GM18507 (cell line): ENCODE results near the gene DCAF4L1.

Source experiments
- DNase-seq: peaks from one replicate; pipeline ENCODE4 v3.0.0; 2011; ENCODE audit warnings: low read depth; ENCODE audit not compliant: insufficient read length; ENCODE audit errors: extremely low spot score
- FAIRE-seq: peaks from 2 replicates; lab custom pipeline; 2011; peaks lifted over from hg19 to GRCh38; lab: Jason Lieb, UNC

Gene DCAF4L1

DNA sequence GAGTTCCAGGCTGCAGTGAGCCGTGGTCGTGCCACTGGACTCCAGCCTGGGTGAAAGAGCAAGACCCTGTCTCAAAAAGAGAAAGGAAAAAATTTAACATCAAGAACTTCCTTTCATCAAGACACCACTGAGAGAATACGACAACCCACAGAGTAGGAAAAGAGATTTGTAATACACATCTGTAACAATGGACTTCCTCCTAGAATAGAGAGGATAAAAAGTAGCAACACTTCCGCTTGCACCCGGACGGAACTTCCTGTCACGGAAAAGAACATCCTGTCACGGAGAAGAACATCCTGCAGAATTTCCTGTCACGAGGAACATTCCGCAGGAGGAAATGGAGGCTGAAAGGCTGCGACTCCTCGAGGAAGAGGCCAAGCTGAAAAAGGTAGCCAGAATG lies at the start of gene DCAF4L1:
Gene DCAF4L1, plus strand, starts transcription at position 301 of the 400 bp plus-strand sequence. Its CDS starts 37 bp downstream, at position 338.
- no peak for FAIRE-seq
- DNase-seq, result no peak

- FAIRE-seq, result no peak
- DNase-seq, result no peak
Observed at GRCh38 chr4:41932988-41933387, 48.6 kb upstream of the DCAF4L1 start.

DNA sequence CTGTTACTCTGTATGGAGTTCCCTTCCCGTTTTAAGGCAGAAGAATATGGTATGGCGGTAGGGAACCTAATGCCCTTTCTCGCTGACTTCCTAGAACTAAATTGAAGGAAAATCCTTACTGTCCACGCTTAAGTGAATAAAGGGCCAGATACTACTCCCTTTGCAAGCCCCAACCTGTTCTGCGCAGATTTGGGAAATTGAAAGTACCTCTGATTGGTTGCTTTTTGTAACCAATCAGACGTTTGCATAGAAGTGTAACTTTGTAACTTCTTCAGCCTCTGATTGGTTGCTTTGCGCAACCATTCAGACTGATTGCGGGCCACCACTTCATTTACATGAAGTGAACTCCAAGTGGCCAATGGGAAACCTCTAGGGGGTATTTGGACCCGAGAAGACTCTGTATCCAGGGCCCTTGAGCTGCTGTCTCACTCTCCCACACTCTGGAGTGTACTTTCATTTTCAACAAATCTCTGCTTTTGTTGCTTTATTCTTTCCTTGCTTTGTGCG lies 47.5 kb upstream of the DCAF4L1 start:
- DNase-seq, result no peak
- FAIRE-seq, result no peak

GRCh38 chr4:41934514-41934900 lies 47.0 kb upstream of the DCAF4L1 start:
- no peak for FAIRE-seq
- DNase-seq, result no peak

- FAIRE-seq (peak; percentile 95), DNase-seq (peak; percentile 65)
Observed at GRCh38 chr4:41934901-41935651, 46.5 kb upstream of the DCAF4L1 start, which contains the start of gene TMEM33. TSS of gene TMEM33 (plus strand) at chr4:41935429. CDS start at chr4:41935485, 56 bp downstream.

- DNase-seq (no peak), FAIRE-seq (no peak)
Observed at GRCh38 chr4:41935652-41936021, 45.9 kb upstream of the DCAF4L1 start.

GRCh38 chr4:41939016-41939626 lies 42.4 kb upstream of the DCAF4L1 start:
- no peak for DNase-seq
- FAIRE-seq, result no peak

- FAIRE-seq, result no peak
Observed at GRCh38 chr4:41940834-41941233, 40.7 kb upstream of the DCAF4L1 start.

GRCh38 chr4:41943506-41943905 lies 38.0 kb upstream of the DCAF4L1 start:
- DNase-seq, result no peak
- FAIRE-seq, result no peak

More at GRCh38 chr4:41940834-41941233, 40.7 kb upstream of the DCAF4L1 start:
- no peak for DNase-seq

DNA sequence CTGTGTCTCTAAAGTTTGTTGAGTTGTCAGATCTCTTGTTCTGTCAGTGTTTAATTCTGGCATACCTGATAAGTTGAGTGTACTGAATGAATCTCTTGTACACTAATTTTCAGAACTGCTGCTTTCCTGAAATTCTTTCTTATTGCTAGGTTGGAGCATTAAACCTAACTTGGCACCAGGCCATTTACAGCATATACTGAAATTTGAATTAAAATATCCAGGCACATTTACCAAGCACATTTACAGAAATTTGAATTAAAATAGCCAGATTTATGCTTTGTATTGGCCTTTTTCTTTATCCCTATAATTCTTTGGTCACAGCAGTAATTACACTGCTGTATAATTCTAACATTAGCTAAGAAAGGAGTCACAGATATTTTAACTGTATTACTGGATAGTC lies 37.5 kb upstream of the DCAF4L1 start:
- no peak for FAIRE-seq
- DNase-seq, result no peak

GRCh38 chr4:41949531-41949930 lies 32.0 kb upstream of the DCAF4L1 start:
- FAIRE-seq (no peak), DNase-seq (no peak)

DNA sequence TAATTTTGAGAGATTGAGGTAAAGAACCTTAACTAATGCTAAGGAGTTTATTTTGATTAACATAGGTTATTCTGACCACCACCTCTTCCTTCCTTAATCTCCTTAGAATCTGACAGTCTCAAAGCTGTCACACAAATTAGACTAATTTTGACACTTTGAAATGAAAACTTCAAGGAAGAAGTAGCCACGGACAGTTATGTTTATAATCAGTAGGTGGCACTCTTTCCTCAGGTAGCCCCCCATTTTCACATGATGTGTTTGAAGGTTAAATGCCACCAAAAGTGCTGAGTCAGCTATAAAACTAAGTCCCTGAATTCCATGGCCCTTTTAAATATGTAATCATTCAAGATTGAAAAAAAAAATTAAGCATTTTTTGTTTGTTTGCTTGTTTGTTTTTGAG lies 23.9 kb upstream of the DCAF4L1 start:
- FAIRE-seq, result peak; percentile 67
- DNase-seq, result no peak

DNA sequence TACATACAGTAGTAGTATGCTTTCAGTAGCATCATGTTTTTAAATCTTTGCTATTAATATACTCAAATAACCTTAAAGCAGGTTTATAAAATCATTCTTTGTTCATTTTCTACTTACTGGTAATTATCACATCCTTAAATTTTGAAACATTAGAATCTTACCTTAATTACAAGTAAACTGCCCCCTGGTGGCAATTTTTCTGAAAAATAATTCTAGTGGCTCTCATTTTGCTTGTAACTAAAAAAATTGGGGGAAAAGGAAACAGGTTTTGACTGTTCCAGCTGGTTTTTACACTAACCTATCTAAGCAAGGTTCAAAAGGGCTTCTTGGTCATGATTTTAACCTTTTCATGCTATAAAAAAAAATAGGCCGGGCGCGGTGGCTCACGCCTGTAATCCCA lies 18.5 kb upstream of the DCAF4L1 start:
- DNase-seq, result no peak
- peak; percentile 58 for FAIRE-seq

DNA sequence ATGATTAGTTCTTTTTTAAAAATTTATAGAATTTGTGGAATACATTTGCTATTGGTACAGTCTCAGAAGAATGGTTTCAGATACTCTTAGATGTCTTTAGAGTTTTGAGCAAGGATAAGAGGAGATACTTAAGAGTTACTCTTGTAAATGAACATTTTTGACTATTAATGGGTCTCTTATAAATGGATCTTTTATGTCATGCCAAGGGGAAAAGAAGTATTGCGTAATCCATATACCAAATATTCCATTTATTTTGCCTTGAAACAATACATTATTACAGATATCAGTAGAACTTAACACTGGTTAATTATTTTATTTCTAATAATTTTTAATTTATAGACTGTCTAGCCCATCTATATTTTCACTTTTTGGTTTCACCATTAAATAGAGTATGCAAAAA lies 17.2 kb upstream of the DCAF4L1 start:
- DNase-seq (no peak), FAIRE-seq (no peak)

- FAIRE-seq, result no peak
- DNase-seq, result no peak
Observed at GRCh38 chr4:41967392-41967791, 14.2 kb upstream of the DCAF4L1 start.

DNA sequence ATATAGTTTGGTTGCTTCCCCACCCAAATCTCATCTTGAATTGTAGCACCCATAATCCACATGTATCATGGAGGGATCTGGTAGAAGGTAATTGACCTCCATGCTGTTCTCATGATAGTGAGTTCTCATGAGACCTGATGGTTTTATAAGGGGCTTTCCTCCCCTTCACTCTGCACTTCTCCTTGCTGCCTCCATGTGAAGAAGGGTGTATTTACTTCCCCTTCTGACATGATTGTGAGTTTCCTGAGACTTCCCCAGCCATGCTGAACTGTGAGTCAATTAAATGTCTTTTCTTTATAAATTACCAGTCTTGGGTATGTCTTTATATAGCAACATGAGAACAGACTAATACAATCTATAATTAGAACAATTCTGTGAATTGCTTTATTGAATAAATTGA lies 11.9 kb upstream of the DCAF4L1 start:
- DNase-seq (no peak), FAIRE-seq (no peak)

DNA sequence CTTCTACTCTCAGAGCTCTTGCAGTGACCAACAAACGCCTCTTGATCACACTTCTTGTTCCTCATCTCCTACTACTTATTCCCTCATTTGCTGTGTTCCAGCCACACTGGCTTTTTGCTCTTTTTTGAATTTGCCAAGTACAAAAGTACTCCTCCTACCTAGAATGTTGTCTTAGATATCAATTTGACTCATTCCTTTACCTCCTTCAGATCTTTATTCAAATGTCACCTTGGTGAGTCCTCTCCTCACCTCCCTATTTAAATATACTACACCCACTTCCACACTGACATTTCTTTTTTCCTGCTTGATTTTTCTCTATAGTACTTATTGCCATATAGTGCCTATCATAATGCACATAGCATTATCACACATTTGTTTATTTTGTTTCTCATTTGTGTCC lies 6.2 kb upstream of the DCAF4L1 start:
- no peak for DNase-seq

DNA sequence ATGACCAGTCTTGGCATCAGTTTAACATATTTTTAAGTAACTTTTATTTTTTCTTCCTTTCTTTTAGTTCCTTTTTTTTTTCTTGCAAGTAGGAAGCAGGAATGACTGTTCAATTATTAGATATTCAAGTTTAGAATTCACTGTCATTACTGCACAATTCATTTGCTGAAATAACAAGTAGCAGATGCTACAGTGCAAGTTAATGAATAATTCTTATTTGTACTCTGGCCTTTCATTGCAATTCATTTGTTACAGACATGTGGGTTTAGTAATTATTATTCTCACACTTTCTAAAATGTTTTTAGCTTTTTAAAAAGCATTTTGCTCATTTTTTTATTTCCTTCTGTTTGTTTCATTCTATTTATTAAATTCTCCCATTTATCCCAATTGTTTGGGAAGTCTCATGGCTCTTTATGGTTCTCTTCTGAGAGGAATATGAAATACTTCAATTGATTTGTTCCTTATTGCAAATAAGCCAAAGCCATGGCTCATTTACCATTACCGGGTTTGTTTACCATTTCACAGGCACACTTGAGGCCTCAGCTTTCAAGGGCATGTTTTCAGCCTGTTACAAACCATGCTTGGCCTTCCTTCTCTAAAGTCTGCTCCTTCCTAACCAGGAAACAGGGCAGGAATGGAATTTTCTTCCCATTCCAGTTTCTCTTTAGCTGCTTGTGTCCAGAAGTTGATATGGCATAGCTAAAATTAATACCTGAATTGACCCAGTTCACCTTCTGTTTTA lies 4.6 kb upstream of the DCAF4L1 start:
- FAIRE-seq, result no peak
- DNase-seq, result no peak

More for the DNA sequence above, 6.2 kb upstream of the DCAF4L1 start:
- FAIRE-seq, result no peak

DNA sequence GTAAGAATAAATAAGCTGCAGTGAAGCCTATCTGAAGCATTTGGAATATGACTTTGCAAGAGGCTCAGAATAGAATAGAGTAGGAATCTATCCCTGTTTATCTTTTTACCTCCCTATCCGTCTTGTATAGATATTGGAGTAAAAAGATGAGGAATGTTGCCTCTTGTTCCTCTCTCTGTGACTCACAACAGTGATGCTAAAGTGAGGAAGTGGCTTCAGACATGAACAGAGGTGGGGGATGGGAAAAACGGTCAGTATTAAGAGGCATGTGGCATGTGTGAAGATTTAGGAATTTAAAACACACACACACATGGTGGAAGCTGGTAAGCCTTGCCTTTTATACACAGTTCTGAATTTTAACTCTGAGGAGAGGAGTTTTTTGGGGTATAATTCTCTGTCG lies 3.8 kb upstream of the DCAF4L1 start:
- no peak for DNase-seq
- FAIRE-seq, result no peak

DNA sequence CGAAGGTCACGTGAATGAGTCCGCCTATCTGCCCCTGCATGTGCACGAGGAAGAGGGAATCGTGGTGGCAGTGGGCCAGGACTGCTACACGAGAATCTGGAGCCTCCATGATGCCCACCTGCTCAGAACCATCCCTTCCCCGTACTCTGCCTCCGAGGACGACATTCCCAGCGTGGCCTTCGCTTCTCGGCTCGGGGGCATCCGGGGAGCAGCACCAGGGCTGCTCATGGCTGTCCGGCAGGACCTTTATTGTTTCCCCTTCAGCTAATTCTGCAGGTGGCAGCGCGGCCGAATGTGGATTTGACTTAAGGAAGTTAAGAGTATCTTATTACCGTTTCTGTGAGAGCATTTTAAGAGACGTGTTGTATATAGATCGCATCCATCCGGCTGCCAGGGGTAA lies 1.2 kb downstream of the DCAF4L1 start:
- no peak for FAIRE-seq
- DNase-seq, result no peak
